ENCODE measurements around the gene FRMPD4.

DNA sequence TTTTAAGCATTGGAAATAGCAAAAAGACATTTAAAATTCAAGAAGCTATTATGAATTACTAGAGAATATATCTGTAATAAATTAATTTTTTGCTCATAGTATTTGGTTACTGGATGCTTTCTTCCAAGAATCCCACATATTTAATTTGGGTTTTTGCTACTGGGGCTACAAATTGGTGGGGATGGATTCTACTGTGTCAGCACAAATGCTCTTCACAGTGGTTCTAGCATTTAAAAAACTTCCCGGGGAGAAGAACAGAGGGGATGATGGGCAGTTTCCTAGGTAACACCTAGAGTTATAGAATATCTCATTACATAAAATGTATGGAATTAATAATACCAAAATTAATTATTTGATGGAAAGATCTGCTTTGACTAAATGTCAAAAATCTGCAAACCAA, 584.0 kb downstream of the FRMPD4 start:
- TF ChIP-seq POLR2AphosphoS5 (IDR thresholded peaks at IDR 0.05) (no peak), CTCF (IDR thresholded peaks at IDR 0.05) (no peak), POLR2A (IDR thresholded peaks at IDR 0.05; ENCODE audit: low read depth) (no peak), EP300 (IDR thresholded peaks at IDR 0.05) (no peak)
